CD8-positive, alpha-beta memory T cell (primary cell): ENCODE measurements around the gene CCDC149. TPM values are rescaled to one million over a fixed set of nuclear protein-coding genes. Genes with fewer than 3 reads are reported as not detected.

Source experiments
- CTCF ChIA-PET: fragments of 350-600 bp; sonication (Branson Sonifier 250); formaldehyde crosslinking; loops from one replicate; lab custom pipeline; 2021; ENCODE audit warnings: antibody characterized with exemption; lab: Charles Lee
- POLR2A ChIA-PET: fragments of 350-600 bp; sonication (Branson Sonifier 250); formaldehyde crosslinking; loops from one replicate; lab custom pipeline; 2021; ENCODE audit warnings: antibody characterized with exemption; lab: Charles Lee
- DNase-seq, 5 donors: peaks; one replicate each; pipeline versions ENCODE4 v3.0.0 to v3.0.0-alpha.2; 2020 to 2022; ENCODE audit warnings: mixed read lengths in 1 of 5
- H3K27ac ChIP-seq: one replicate; pipeline ENCODE4 v1.7.0; 2013; ENCODE audit warnings: low read depth, mild to moderate bottlenecking, low read length, moderate library complexity
- H3K27me3 ChIP-seq: 2 replicates; pipeline ENCODE4 v1.7.0; 2013; ENCODE audit warnings: low read length, mild to moderate bottlenecking; ENCODE audit not compliant: insufficient read depth, poor library complexity, severe bottlenecking
- H3K36me3 ChIP-seq: 2 replicates; pipeline ENCODE4 v1.7.0; 2013; ENCODE audit warnings: mild to moderate bottlenecking, low read length, moderate library complexity; ENCODE audit not compliant: insufficient read depth
- H3K4me1 ChIP-seq: 2 replicates; pipeline ENCODE4 v1.7.0; 2013; ENCODE audit warnings: mild to moderate bottlenecking, low read length, moderate library complexity; ENCODE audit not compliant: insufficient read depth
- H3K4me3 ChIP-seq: 2 replicates; pipeline ENCODE4 v1.7.0; 2013; ENCODE audit warnings: mild to moderate bottlenecking, low read length
- H3K9me3 ChIP-seq: 2 replicates; pipeline ENCODE4 v1.7.0; 2013; ENCODE audit warnings: mild to moderate bottlenecking, low read length
- H3K27ac Mint-ChIP-seq, 8 donors: one replicate each; pipeline ENCODE4 v1.8.0; 2020 to 2021; ENCODE audit warnings: mixed read lengths in 8 of 8, mild to moderate bottlenecking in 6 of 8, inconsistent platforms in 3 of 8, moderate library complexity in 3 of 8
- H3K27me3 Mint-ChIP-seq, 2 donors: one replicate each; pipeline ENCODE4 v1.8.0; 2020 to 2021; ENCODE audit warnings: mixed read lengths in 2 of 2, mild to moderate bottlenecking in 1 of 2, moderate library complexity in 1 of 2
- H3K36me3 Mint-ChIP-seq, 3 donors: one replicate each; pipeline ENCODE4 v1.8.0; 2020 to 2021; ENCODE audit warnings: mixed read lengths in 3 of 3, inconsistent platforms in 1 of 3, mild to moderate bottlenecking in 1 of 3
- H3K4me1 Mint-ChIP-seq, 3 donors: one replicate each; pipeline ENCODE4 v1.8.0; 2020 to 2021; ENCODE audit warnings: mixed read lengths in 3 of 3, inconsistent platforms in 1 of 3, mild to moderate bottlenecking in 1 of 3
- H3K4me3 Mint-ChIP-seq, 7 donors: one replicate each; pipeline ENCODE4 v1.8.0; 2020 to 2021; ENCODE audit warnings: mixed read lengths in 7 of 7, mild to moderate bottlenecking in 6 of 7, moderate library complexity in 4 of 7, inconsistent platforms in 2 of 7
- H3K9me3 Mint-ChIP-seq, 5 donors: one replicate each; pipeline ENCODE4 v1.8.0; 2020 to 2022; ENCODE audit warnings: mixed read lengths in 5 of 5, mild to moderate bottlenecking in 3 of 5, moderate library complexity in 2 of 5, inconsistent platforms in 1 of 5
- polyA plus RNA-seq: library from polyadenylated mRNA; unstranded; fragments of 300-500 nt; fragmentation: Illumina TruSeq; gene quantifications from one replicate; pipeline ENCODE4 v1.2.3, GENCODE V29; 2021
- total RNA-seq, 2 experiments: library from RNA; stranded (reverse); gene quantifications; one replicate each; pipeline ENCODE4 v1.2.3, GENCODE V29; 2021

The CCDC149 gene
- total and polyA plus RNA-seq, 3 experiments from 2014 or later: 0.07 to 0.28 TPM; not detected in 1

DNA sequence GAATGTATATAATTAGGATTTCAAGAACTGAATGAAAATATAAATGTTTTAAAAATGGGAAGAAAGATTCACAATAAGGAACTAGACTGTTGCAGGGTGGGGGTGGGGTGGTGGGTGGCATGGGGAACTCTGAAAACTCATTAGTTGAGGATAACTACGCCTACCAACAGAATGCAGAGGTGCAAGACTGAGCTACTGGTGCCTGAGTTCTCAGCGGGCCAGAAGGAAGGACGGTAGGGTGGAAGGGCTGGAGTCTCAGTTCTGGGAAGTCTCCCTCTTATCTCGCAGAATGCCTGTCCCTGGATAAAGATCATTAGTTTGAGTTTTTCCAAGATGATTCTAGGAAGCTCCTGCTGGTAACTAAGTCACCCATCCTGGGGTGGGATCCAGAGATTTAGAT lies 118.8 kb downstream of the CCDC149 start:
- H3K4me1 Mint-ChIP-seq: peaks cover 0 to 2% (median 0%) of the 10 kb centered on the region in 3 donors
- H3K36me3 ChIP-seq: no peaks in the 10 kb centered on the region
- CTCF ChIA-PET: no interaction called here

DNA sequence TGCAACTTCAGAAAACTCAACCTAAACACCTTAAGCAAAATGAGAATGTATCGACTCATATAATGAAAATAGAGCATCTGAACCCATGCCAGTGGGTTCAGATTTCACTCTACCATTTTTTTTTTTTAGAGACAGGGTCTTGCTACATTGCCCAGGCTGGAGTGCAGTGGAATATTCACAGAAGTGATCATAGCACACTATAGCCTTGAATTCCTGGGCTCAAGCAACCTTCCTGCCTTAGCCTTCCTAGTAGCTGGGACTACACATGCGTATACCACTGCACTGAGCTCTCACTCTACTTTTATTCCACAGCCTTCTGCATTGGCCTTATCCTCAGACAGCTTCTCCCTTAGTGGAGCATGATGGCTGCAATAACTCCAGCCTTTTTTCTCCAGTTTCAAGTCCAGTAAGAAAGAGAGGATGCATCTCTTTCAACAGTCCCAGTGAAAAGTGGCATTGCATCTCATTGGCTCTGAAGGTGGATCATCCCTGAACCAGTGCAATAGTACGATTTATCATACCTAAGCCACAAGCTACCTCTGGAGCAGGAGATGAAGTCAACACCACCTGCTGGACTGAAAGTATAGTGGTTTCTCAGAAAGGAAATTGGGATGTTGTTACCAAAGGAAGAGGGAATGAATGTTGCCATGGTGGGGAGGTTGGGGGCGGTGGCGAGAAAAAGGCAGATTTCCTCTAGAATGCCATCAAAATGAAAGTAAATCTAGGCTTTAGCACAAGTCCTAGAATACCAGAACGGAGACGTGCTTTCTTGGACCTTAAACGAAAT lies 119.4 kb downstream of the CCDC149 start:
- peaks cover 0 to 1% (median 0%) of the 10 kb centered on the region in 3 donors for H3K36me3 Mint-ChIP-seq
- POLR2A ChIA-PET: no interaction called here
- DNase-seq: no peak
- no peaks in the 10 kb centered on the region for H3K27me3 ChIP-seq
- CTCF ChIA-PET: no interaction called here
- H3K4me1 Mint-ChIP-seq: peaks cover 0 to 2% (median 0%) of the 10 kb centered on the region in 3 donors
- H3K36me3 ChIP-seq: no peaks in the 10 kb centered on the region
- H3K27ac ChIP-seq: no peak overlapping the region
- no peaks in the 10 kb centered on the region for H3K9me3 ChIP-seq
- peak overlapping the region in 1 of 8 donors; percentile 18 for H3K27ac Mint-ChIP-seq
- H3K4me1 ChIP-seq: no peaks in the 10 kb centered on the region
- H3K27me3 Mint-ChIP-seq: peaks cover 11 to 19% of the 10 kb centered on the region in 2 donors
- no peak overlapping the region for H3K4me3 ChIP-seq
- H3K9me3 Mint-ChIP-seq: peaks cover 0 to 8% (median 5%) of the 10 kb centered on the region in 5 donors
- H3K4me3 Mint-ChIP-seq: no peak overlapping the region

More for the DNA sequence above, 118.8 kb downstream of the CCDC149 start:
- Histone ChIP-seq H3K4me3 (no peak overlapping the region), H3K27ac (no peak overlapping the region), H3K9me3 (no peaks in the 10 kb centered on the region), H3K27me3 (no peaks in the 10 kb centered on the region), H3K4me1 (no peaks in the 10 kb centered on the region)
- Mint-ChIP-seq H3K27me3 (peaks cover 13 to 26% of the 10 kb centered on the region in 2 donors), H3K9me3 (peaks cover 0 to 9% (median 2%) of the 10 kb centered on the region in 5 donors), H3K36me3 (peaks cover 0 to 1% (median 0%) of the 10 kb centered on the region in 3 donors), H3K4me3 (no peak overlapping the region), H3K27ac (no peak overlapping the region)
- no peak for DNase-seq
- POLR2A ChIA-PET: no interaction called here

DNA sequence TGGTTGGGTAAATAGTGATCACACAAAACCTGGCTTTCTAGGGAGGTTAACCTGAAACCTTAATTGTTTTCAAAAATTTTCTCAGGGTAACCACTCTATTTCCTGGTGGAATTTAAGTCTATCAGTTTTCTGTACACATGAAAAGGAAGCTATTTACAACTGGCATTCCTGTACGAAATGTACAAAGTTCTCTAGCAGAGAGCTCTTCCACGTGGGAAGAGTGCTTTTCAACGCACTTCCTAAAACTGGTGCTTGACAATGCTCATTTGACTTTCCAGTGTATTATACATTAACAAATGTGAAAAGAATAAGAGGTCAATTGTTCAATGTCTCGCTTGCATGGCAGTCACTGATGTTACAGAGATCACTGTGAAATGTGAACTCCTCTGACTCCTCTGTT lies 120.3 kb downstream of the CCDC149 start:
- ChIA-PET CTCF (no interaction called here), POLR2A (no interaction called here)
- Mint-ChIP-seq H3K4me3 (no peak overlapping the region), H3K36me3 (peaks cover 0 to 1% (median 0%) of the 10 kb centered on the region in 3 donors), H3K9me3 (peaks cover 0 to 10% (median 8%) of the 10 kb centered on the region in 5 donors), H3K4me1 (peaks cover 0 to 2% (median 0%) of the 10 kb centered on the region in 3 donors), H3K27ac (no peak overlapping the region), H3K27me3 (peaks cover 11 to 12% of the 10 kb centered on the region in 2 donors)
- Histone ChIP-seq H3K27ac (no peak overlapping the region), H3K36me3 (no peaks in the 10 kb centered on the region), H3K4me1 (no peaks in the 10 kb centered on the region), H3K4me3 (no peak overlapping the region), H3K27me3 (no peaks in the 10 kb centered on the region), H3K9me3 (no peaks in the 10 kb centered on the region)
- DNase-seq: no peak

DNA sequence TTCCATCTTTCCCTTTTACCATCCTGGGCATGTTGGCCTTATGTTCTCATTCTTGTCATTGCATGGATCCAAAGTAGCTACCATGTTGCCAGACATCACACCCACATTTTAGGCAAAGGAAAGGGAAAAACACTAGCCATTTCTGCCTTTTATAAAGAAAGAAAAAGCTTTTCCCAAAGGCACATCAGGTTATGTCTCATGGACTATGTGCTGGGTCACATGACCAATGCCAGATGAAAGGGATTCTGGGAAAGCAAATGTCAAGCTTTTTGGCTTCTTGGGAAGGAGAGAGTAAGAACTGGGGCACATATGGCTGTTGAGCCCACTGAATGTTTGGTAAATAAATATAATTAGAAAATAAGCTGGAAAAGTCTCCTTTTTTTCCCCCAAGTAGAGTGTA lies 121.8 kb downstream of the CCDC149 start:
- Mint-ChIP-seq H3K27ac (no peak overlapping the region), H3K9me3 (peaks cover 2 to 12% (median 8%) of the 10 kb centered on the region in 5 donors), H3K4me3 (no peak overlapping the region), H3K4me1 (peaks cover 0 to 2% (median 0%) of the 10 kb centered on the region in 3 donors), H3K27me3 (peaks cover 11 to 12% of the 10 kb centered on the region in 2 donors), H3K36me3 (peaks cover 0 to 1% (median 0%) of the 10 kb centered on the region in 3 donors)
- no peaks in the 10 kb centered on the region for H3K4me1 ChIP-seq
- ChIA-PET POLR2A (no interaction called here), CTCF (interaction anchor here (0.6 kb wide), 1 partner anchor 959 kb away, joined by 3 read pairs; no protein-coding TSS in a partner anchor)
- no peak overlapping the region for H3K4me3 ChIP-seq
- DNase-seq: no peak
- H3K27ac ChIP-seq: no peak overlapping the region
- no peaks in the 10 kb centered on the region for H3K27me3 ChIP-seq
- H3K9me3 ChIP-seq: no peaks in the 10 kb centered on the region
- H3K36me3 ChIP-seq: no peaks in the 10 kb centered on the region

DNA sequence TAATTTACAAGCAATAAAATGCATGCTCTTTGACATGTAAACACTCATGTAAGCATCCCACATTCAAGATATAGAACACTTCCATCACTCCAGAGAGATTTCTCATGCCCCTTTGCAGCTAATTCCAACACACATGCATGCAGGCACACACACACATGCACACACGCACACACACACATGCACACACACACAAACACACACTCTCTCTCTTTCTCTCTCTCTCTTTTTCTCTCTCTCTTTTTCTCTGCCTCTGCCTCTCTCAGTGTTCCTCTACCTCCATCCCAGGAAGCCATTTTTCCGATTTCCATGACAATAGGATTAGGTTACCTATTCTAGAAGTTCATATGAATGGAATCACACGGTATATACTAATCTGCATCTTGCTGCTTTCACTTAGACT lies 129.3 kb downstream of the CCDC149 start:
- Histone ChIP-seq H3K9me3 (no peaks in the 10 kb centered on the region), H3K4me1 (no peaks in the 10 kb centered on the region), H3K4me3 (no peak overlapping the region), H3K36me3 (no peaks in the 10 kb centered on the region), H3K27me3 (no peaks in the 10 kb centered on the region), H3K27ac (no peak overlapping the region)
- H3K9me3 Mint-ChIP-seq: peaks cover 2 to 6% (median 4%) of the 10 kb centered on the region in 5 donors
- H3K27ac Mint-ChIP-seq: no peak overlapping the region
- no peaks in the 10 kb centered on the region for H3K4me1 Mint-ChIP-seq
- ChIA-PET CTCF (no interaction called here), POLR2A (no interaction called here)
- H3K4me3 Mint-ChIP-seq: no peak overlapping the region
- DNase-seq: no peak
- peaks cover 3 to 4% of the 10 kb centered on the region in 2 donors for H3K27me3 Mint-ChIP-seq
- H3K36me3 Mint-ChIP-seq: no peaks in the 10 kb centered on the region

DNA sequence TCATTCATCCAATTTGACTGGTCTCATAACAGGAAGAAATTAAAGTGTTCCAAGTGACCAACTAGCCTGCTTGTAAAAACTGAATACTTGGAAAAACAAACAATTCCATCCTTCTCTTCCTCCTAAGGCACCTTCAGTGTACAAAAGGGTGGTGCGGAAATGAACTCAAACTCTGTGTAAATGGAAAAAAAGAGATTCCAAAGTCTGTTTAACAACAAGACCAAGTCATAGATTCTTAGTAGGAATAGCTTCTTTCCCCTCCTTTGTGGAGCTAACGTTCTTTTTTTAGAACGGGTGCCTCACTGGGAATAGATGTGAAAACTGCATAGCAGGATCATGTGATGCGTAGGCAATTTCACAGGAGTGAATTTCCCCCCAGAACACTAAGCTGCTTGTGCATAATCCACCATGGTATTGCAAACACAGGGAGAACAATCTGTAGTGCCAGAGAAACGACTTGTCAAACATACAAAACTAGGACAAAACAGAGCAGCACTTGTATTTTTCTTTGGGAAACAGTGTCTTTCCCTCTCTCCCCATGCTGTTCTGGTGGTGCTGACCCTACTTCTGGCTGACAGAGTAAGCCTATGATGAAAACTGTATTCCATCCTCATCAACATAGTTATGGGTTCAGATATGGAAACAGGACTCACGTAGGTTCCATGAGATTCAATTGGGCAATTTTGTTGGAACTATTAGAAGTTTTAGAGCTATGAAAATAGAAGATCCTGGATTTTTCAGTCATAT lies 130.7 kb downstream of the CCDC149 start:
- Mint-ChIP-seq H3K27me3 (peaks cover 4 to 6% of the 10 kb centered on the region in 2 donors), H3K4me3 (no peak overlapping the region), H3K27ac (no peak overlapping the region), H3K36me3 (no peaks in the 10 kb centered on the region), H3K4me1 (no peaks in the 10 kb centered on the region), H3K9me3 (peaks cover 0 to 4% (median 2%) of the 10 kb centered on the region in 5 donors)
- Histone ChIP-seq H3K4me3 (no peak overlapping the region), H3K9me3 (no peaks in the 10 kb centered on the region), H3K27ac (no peak overlapping the region), H3K4me1 (no peaks in the 10 kb centered on the region), H3K27me3 (no peaks in the 10 kb centered on the region), H3K36me3 (no peaks in the 10 kb centered on the region)
- no peak for DNase-seq
- ChIA-PET POLR2A (no interaction called here), CTCF (no interaction called here)

DNA sequence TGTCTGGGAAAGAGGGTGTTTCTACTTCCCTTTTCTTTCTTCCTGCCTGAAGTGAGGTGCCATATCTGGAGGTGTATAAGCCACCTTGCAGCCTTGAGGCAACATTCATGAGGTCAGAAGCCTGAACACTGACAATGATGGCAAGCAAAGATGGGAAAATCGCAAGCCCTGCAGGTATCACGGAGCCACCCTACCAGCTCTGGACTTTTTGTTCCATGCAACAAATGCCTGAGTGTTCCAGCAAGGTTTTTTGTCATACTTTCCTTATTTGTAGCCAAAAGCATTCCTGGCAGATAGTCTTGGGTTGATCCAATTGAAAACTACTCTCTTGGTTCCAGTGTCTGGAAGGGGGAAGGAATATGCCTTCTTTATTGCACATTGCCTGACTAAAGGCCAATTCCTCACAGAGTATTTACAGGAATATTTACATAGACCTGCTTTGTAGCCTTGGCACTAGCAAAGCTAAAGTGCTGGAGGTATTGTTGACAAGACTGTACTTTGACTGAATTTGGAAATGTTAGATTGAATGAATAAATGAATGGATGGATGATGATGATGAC lies 131.8 kb downstream of the CCDC149 start:
- no peak overlapping the region for H3K4me3 Mint-ChIP-seq
- no peak for DNase-seq
- H3K36me3 Mint-ChIP-seq: no peaks in the 10 kb centered on the region
- Histone ChIP-seq H3K36me3 (no peaks in the 10 kb centered on the region), H3K27ac (no peak overlapping the region), H3K9me3 (no peaks in the 10 kb centered on the region), H3K4me3 (no peak overlapping the region), H3K4me1 (no peaks in the 10 kb centered on the region), H3K27me3 (no peaks in the 10 kb centered on the region)
- peaks cover 0 to 2% (median 0%) of the 10 kb centered on the region in 5 donors for H3K9me3 Mint-ChIP-seq
- peaks cover 4 to 6% of the 10 kb centered on the region in 2 donors for H3K27me3 Mint-ChIP-seq
- CTCF ChIA-PET: no interaction called here
- H3K4me1 Mint-ChIP-seq: no peaks in the 10 kb centered on the region
- POLR2A ChIA-PET: no interaction called here
- no peak overlapping the region for H3K27ac Mint-ChIP-seq
